ENCODE results near the gene PLK5. TPM values are rescaled to one million over a fixed set of nuclear protein-coding genes. Genes with fewer than 3 reads are reported as not detected.

PLK5 gene
- total RNA-seq, 1 experiment from 2014 or later = 0.57 TPM

DNA sequence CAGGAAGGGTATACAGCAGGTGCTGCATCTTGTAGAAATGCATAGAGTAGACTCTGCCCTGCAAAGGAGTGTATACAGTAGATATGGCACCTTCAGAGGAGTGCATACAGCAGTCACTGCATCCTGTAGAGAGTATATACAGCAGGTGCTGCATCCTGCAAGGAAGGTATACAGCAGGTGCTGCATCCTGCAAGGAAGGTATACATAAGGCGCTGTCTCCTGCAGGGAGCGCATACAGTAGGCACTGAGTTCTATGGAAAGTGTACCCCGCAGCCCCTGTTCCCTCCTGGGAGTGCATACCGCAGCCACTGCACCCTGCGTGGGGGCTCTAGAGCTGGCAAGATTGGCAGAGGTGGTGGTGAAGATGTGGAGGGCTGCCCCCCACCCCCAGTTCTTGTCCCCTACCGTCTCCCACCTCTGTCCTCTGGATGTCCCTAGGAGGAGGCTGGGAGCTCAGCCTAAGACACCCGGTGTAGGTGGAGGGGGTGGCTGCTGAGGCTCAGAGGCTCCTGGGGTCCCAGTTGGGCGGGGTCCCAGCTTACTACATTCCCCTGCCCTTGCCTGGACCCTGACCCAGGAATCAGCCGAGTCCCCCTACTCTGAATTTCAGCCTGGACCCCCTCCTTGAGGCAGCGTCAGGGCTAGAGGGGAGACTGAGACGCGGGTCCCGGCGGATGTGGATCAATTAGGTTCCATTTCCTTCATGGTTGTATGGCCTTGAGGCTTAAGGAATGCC, 8.7 kb upstream of the PLK5 start:
- Histone ChIP-seq H3T11ph (ENCODE audit: low read length) (no peak overlapping the region), H2BK120ac (ENCODE audit: low read depth, low read length, poor library complexity, severe bottlenecking) (no peak overlapping the region), H3K9me3 (ENCODE audit: control insufficient read depth, low read depth, low read length) (no peaks in the 10 kb centered on the region), H3K23ac (ENCODE audit: insufficient read length, low read depth, low read length) (no peak overlapping the region), H3K23me2 (ENCODE audit: insufficient read length, low read depth, low read length, poor library complexity, severe bottlenecking) (no peaks in the 10 kb centered on the region), H3K9ac (ENCODE audit: extremely low read depth, insufficient read length, low read length) (no peak overlapping the region), H3K79me1 (ENCODE audit: insufficient read depth, low read depth, low read length, poor library complexity, severe bottlenecking) (no peaks in the 10 kb centered on the region), H2AFZ (ENCODE audit: low read length) (no peak overlapping the region), H3K18ac (ENCODE audit: insufficient read length, low read depth, low read length) (no peak overlapping the region), H4K5ac (ENCODE audit: insufficient read length, low read depth, low read length) (no peak overlapping the region), H4K20me1 (ENCODE audit: control insufficient read depth, insufficient read depth, insufficient read length) (no peaks in the 10 kb centered on the region), H3K27ac (ENCODE audit: insufficient read length, low read depth, low read length) (no peak overlapping the region), H3K4ac (ENCODE audit: low read depth, low read length) (no peak overlapping the region), H4K8ac (replicated peaks; ENCODE audit: insufficient read length, low read depth, low read length) (no peak overlapping the region), H2BK15ac (ENCODE audit: low read depth, low read length) (no peak overlapping the region), H3K27me3 (ENCODE audit: insufficient read depth, low read length) (no peaks in the 10 kb centered on the region), H2BK5ac (ENCODE audit: insufficient read length, low read length) (no peak overlapping the region), H3K79me2 (ENCODE audit: insufficient read depth, low read length) (no peaks in the 10 kb centered on the region), H3K4me2 (ENCODE audit: insufficient read depth, insufficient read length, low read length) (no peak overlapping the region), H3K14ac (ENCODE audit: insufficient read depth, low read length) (no peak overlapping the region; the same call in 1 of the 2 replicates), H2BK20ac (ENCODE audit: low read depth, low read length, poor library complexity, severe bottlenecking) (no peak overlapping the region), H3K56ac (ENCODE audit: insufficient read length, low read depth, low read length) (no peak overlapping the region), H2BK12ac (ENCODE audit: insufficient read length, low read depth, low read length) (no peak overlapping the region), H3K4me1 (ENCODE audit: insufficient read depth, low read length) (no peaks in the 10 kb centered on the region), H4K91ac (ENCODE audit: insufficient read length, low read depth, low read length) (no peak overlapping the region), H2AK5ac (ENCODE audit: insufficient read length, low read length) (no peak overlapping the region)
- H3K4me3 Mint-ChIP-seq = no peak overlapping the region
- H3K9me3 Mint-ChIP-seq = peaks cover 0 to 8% of the 10 kb centered on the region in 2 experiments; a peak in 1 of 5 replicates
- H3K27me3 Mint-ChIP-seq (ENCODE audit: low read depth) = peaks cover 75% of the 10 kb centered on the region
- no peak overlapping the region for H3K27ac Mint-ChIP-seq
- no peaks in the 10 kb centered on the region for H3K36me3 Mint-ChIP-seq (ENCODE audit: insufficient read depth in 1 of 3, low read depth in 3 of 3)
- no peak for DNase-seq
- peaks cover 5 to 8% of the 10 kb centered on the region in 2 experiments for H3K4me1 Mint-ChIP-seq
- TF ChIP-seq, protein P1, sequence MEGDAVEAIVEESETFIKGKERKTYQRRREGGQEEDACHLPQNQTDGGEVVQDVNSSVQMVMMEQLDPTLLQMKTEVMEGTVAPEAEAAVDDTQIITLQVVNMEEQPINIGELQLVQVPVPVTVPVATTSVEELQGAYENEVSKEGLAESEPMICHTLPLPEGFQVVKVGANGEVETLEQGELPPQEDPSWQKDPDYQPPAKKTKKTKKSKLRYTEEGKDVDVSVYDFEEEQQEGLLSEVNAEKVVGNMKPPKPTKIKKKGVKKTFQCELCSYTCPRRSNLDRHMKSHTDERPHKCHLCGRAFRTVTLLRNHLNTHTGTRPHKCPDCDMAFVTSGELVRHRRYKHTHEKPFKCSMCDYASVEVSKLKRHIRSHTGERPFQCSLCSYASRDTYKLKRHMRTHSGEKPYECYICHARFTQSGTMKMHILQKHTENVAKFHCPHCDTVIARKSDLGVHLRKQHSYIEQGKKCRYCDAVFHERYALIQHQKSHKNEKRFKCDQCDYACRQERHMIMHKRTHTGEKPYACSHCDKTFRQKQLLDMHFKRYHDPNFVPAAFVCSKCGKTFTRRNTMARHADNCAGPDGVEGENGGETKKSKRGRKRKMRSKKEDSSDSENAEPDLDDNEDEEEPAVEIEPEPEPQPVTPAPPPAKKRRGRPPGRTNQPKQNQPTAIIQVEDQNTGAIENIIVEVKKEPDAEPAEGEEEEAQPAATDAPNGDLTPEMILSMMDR (conservative IDR thresholded peaks at IDR 0.05) = no peak
- WGBS (ENCODE audit: extremely low coverage, insufficient read length, low lambda C conversion rate) = no CpG with 5 or more reads among the region's 14 CpGs
